Right atrium auricular region (tissue), 2 donors: ENCODE results near the gene CDH1. TPM values are rescaled to one million over a fixed set of nuclear protein-coding genes. Genes with fewer than 3 reads are reported as not detected.

Experiments
- DNase-seq: peaks from one replicate; pipeline ENCODE4 v3.0.0-alpha.2; 2019; ENCODE audit warnings: low spot score
- H3K27ac ChIP-seq, 2 donors: fragments of 200-600 bp; sonication (generic); 1 replicate in 1 of 2; 2 replicates in 1 of 2; pipeline ENCODE4 v1.5.1; 2016 to 2019
- H3K27me3 ChIP-seq, 2 donors: fragments of 200-600 bp; sonication (generic); one replicate each; pipeline versions ENCODE4 v1.5.1 to v1.6.0; 2017 to 2019
- H3K36me3 ChIP-seq: fragments of 200-600 bp; sonication (generic); one replicate; pipeline ENCODE4 v1.5.1; 2016
- H3K4me1 ChIP-seq, 2 donors: fragments of 200-600 bp; sonication (generic); one replicate each; pipeline versions ENCODE4 v1.5.1 to v1.6.0; 2017 to 2019
- H3K4me3 ChIP-seq, 2 donors: fragments of 200-600 bp; sonication (generic); 1 replicate in 1 of 2; 2 replicates in 1 of 2; pipeline ENCODE4 v1.5.1; 2017 to 2019; ENCODE audit warnings: mild to moderate bottlenecking in 1 of 2, moderate library complexity in 1 of 2
- H3K9me3 ChIP-seq, 2 donors: fragments of 200-600 bp; sonication (generic); one replicate each; pipeline ENCODE4 v1.5.1; 2019
- CTCF ChIP-seq, 2 donors: fragments of 200-600 bp; sonication (generic); IDR thresholded peaks; one replicate each; pipeline ENCODE4 v1.5.1; 2019; ENCODE audit warnings: antibody characterized with exemption in 2 of 2
- total RNA-seq, 2 donors: library from RNA; depleted of rRNA; stranded (reverse); fragments of >200 nt; gene quantifications; one replicate each; pipeline ENCODE4 v1.1.0, GENCODE V29; 2016

The CDH1 gene
- total RNA-seq, 2 donors from 2014 or later, result 0.93 to 1.4 TPM

DNA sequence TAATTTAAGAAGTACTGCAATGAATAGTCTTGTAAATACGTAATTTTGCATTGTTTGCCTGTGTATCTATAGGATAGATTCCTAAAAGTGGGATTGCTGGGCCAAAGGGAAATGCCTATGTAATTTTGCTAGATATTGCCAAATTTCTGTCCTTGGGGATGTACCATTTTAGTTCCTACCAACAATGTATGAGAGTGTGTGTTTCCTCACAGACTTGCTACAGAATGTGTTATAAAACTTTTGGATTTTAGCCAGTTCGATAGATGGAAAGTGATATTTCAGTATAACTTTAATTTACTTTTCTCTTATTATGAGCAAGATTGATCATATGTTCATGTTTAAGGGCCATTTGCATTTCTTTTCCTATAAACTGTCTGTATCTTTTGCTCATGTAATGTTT lies 114.5 kb downstream of the CDH1 start:
- TF ChIP-seq CTCF (IDR thresholded peaks at IDR 0.05), result no peak
- H3K36me3 ChIP-seq, result no peaks in the 10 kb centered on the region
- H3K4me1 ChIP-seq, result no peaks in the 10 kb centered on the region

DNA sequence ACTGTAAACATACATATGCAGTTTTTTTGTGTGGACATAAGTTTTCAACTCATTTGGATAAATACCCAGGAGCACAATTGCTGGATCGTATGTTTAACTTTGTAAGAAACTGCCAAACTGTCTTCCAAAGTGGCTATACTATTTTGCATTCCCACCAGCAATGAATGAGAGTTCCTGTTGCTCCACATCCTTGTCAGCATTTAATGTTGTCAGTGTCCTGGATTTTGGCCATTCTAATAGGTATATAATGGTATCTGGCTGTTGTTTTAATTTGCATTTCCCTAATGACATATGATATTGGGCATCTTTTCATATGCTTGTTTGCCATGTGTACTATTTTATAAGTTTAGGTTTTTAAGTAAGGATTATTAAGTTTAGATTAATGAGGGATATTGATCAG lies 120.4 kb downstream of the CDH1 start:
- TF ChIP-seq CTCF (IDR thresholded peaks at IDR 0.05), result no peak
- no peak for DNase-seq
- Histone ChIP-seq H3K36me3 (peaks cover 16% of the 10 kb centered on the region), H3K27me3 (no peaks in the 10 kb centered on the region), H3K9me3 (peaks cover 0 to 5% of the 10 kb centered on the region in 2 donors), H3K4me1 (no peaks in the 10 kb centered on the region), H3K4me3 (no peak overlapping the region), H3K27ac (no peak overlapping the region)

More for the DNA sequence above, 114.5 kb downstream of the CDH1 start:
- no peaks in the 10 kb centered on the region for H3K9me3 ChIP-seq
- no peak for DNase-seq
- no peak overlapping the region for H3K27ac ChIP-seq
- H3K4me3 ChIP-seq, result no peak overlapping the region
- H3K27me3 ChIP-seq, result no peaks in the 10 kb centered on the region

DNA sequence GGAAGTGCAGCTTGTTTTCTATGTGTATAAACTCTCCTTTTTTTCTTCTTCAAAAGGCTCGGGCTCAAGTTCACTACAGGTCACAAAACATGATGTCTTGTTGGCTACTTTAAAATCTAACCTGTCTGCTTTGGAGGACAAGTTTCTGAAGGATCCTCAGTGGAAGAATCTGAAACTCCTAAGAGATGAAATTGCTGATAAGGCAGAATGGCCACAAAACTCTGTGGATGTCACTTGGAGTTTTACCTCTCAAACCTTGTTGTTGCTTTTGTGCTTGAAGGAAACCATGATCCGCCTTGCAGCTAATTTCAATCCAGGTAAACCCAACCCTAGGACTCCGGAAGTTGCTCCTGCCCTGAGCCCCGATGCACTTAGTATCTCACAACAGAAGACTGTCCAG lies 122.7 kb downstream of the CDH1 start:
- TF ChIP-seq CTCF (IDR thresholded peaks at IDR 0.05), result no peak
- H3K27me3 ChIP-seq, result no peaks in the 10 kb centered on the region
- H3K4me3 ChIP-seq, result no peak overlapping the region
- no peaks in the 10 kb centered on the region for H3K4me1 ChIP-seq
- peaks cover 21% of the 10 kb centered on the region for H3K36me3 ChIP-seq
- H3K9me3 ChIP-seq, result peaks cover 0 to 5% of the 10 kb centered on the region in 2 donors
- DNase-seq, result no peak
- no peak overlapping the region for H3K27ac ChIP-seq

DNA sequence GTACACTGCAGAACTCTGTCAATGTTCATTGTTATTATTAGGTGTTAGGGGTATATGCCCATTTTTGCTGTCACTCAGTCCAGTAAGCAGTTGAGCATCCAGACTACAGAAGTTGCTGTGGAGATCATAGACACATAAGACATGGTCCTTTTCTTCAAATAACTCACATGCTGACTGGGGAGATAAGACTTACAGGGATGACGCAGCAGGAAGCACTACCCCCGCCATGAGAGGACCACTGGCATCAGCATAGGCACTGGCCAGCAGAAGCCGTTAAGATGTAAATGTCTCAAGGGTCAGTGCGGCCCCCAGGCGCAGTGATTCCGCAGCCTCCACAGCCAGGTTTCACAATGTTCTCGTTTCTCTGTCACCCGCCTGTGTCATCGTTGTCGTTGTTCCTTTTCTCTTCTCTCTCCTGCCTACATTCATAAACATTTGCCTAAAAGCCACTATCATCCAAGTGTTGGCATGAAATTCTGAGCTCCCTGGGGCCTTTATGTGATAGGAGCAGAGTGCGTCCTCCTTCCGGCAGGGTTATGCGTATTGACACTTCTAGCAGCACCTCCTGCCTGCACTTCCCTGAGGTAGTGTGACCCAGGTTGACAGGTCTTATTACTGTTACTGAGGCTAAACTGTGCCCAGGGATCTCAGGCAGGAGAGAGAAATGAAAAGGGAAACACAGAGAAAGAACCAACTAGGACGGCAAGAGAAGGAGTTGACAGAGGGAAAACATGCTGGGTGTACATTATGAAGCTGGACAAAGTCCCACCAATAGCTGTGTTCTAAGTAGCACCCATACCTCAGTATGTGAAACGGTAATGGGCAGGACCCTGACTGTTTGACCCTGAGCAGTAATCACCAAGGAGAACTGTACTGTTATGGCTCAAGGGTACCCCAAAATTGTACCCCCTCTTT lies 124.1 kb downstream of the CDH1 start:
- no peak overlapping the region for H3K27ac ChIP-seq
- no peaks in the 10 kb centered on the region for H3K4me1 ChIP-seq
- TF ChIP-seq CTCF (IDR thresholded peaks at IDR 0.05), result no peak
- H3K27me3 ChIP-seq, result no peaks in the 10 kb centered on the region
- no peak for DNase-seq
- H3K9me3 ChIP-seq, result peaks cover 0 to 5% of the 10 kb centered on the region in 2 donors
- H3K4me3 ChIP-seq, result no peak overlapping the region
- H3K36me3 ChIP-seq, result peaks cover 21% of the 10 kb centered on the region

- TF ChIP-seq CTCF (IDR thresholded peaks at IDR 0.05), result no peak
- Histone ChIP-seq H3K4me1 (no peaks in the 10 kb centered on the region), H3K27me3 (no peaks in the 10 kb centered on the region), H3K36me3 (peaks cover 17% of the 10 kb centered on the region), H3K9me3 (no peaks in the 10 kb centered on the region), H3K27ac (no peak overlapping the region), H3K4me3 (no peak overlapping the region)
- no peak for DNase-seq
Measured at GRCh38 chr16:68866933-68867332, 129.8 kb downstream of the CDH1 start.
